Gastrocnemius medialis (tissue), 4 donors: ENCODE measurements around the gene SERPINE1.

ENCODE experiments used
- CTCF ChIP-seq, 5 experiments: fragments of 450-650 bp in 3 of 5; fragments of 200-600 bp in 2 of 5; sonication (generic) in 2 of 5; IDR thresholded peaks in 4 of 5; conservative IDR thresholded peaks in 1 of 5; 1 replicate in 4 of 5; 2 replicates in 1 of 5; pipeline ENCODE4 v1.5.1; 2016 to 2019; ENCODE audit warnings: antibody characterized with exemption in 5 of 5, mild to moderate bottlenecking in 3 of 5, moderate library complexity in 3 of 5
- POLR2A ChIP-seq, 2 donors: fragments of 450-650 bp; IDR thresholded peaks; one replicate each; pipeline ENCODE4 v1.6.1; 2017; ENCODE audit warnings: antibody characterized with exemption in 2 of 2, mild to moderate bottlenecking in 2 of 2, moderate library complexity in 2 of 2

GRCh38 chr7:101180130-101180755 is 53.3 kb downstream of the SERPINE1 start, which contains the start of gene NAT16:
- no peak for TF ChIP-seq POLR2A (IDR thresholded peaks at IDR 0.05)
- no peak for TF ChIP-seq CTCF (IDR thresholded peaks at IDR 0.05 in 4 of 5, conservative IDR thresholded peaks at IDR 0.05 in 1 of 5)
